OCI-LY1 (cell line): ENCODE data around the gene MET.

Source experiments
- H2AFZ ChIP-seq: fragments of 200-600 bp; sonication (generic), shearing (Covaris generic); 2 replicates; pipeline ENCODE4 v1.6.0; 2014; ENCODE audit warnings: antibody characterized with exemption, mild to moderate bottlenecking, low read length
- H3F3A ChIP-seq: fragments of 200-600 bp; sonication (generic), shearing (Covaris generic); 2 replicates; pipeline ENCODE4 v1.6.0; 2014; ENCODE audit warnings: mild to moderate bottlenecking, antibody characterized with exemption, low read length, moderate library complexity; ENCODE audit not compliant: insufficient read depth
- H3K27ac ChIP-seq: fragments of 200-600 bp; sonication (generic); 2 replicates; pipeline ENCODE4 v1.5.1; 2014; ENCODE audit warnings: low read length, mixed run types, mild to moderate bottlenecking, low read depth; ENCODE audit not compliant: poor library complexity, severe bottlenecking
- H3K27me3 ChIP-seq: fragments of 200-600 bp; sonication (generic); 2 replicates; pipeline ENCODE4 v1.6.0; 2014; ENCODE audit warnings: antibody characterized with exemption, mild to moderate bottlenecking, low read length, moderate library complexity; ENCODE audit not compliant: insufficient read depth
- H3K36me3 ChIP-seq: fragments of 200-600 bp; sonication (generic); 2 replicates; pipeline ENCODE4 v1.6.1; 2014; ENCODE audit warnings: mild to moderate bottlenecking, antibody characterized with exemption, low read length, moderate library complexity, mixed read lengths; ENCODE audit not compliant: insufficient read depth
- H3K4me1 ChIP-seq: fragments of 200-600 bp; sonication (generic); 2 replicates; pipeline ENCODE4 v1.5.1; 2014; ENCODE audit warnings: mild to moderate bottlenecking, low read length, moderate library complexity; ENCODE audit not compliant: insufficient read depth, severe bottlenecking
- H3K4me2 ChIP-seq: fragments of 200-600 bp; sonication (generic), shearing (Covaris generic); 2 replicates; pipeline ENCODE4 v1.6.1; 2014; ENCODE audit warnings: low read length
- H3K4me3 ChIP-seq: fragments of 200-600 bp; sonication (generic); 2 replicates; pipeline ENCODE4 v1.5.1; 2014; ENCODE audit warnings: low read length, low read depth, mild to moderate bottlenecking, mixed read lengths; ENCODE audit not compliant: poor library complexity, severe bottlenecking
- H3K79me2 ChIP-seq: fragments of 200-600 bp; shearing (Covaris generic); 2 replicates; pipeline ENCODE4 v1.6.1; 2016; ENCODE audit warnings: mixed run types, low read length, mixed read lengths; ENCODE audit not compliant: insufficient read depth
- H3K9ac ChIP-seq: fragments of 200-600 bp; sonication (generic), shearing (Covaris generic); 2 replicates; pipeline ENCODE4 v1.6.1; 2014; ENCODE audit warnings: mild to moderate bottlenecking, low read length, mixed read lengths
- H3K9me2 ChIP-seq: fragments of 200-600 bp; sonication (generic), shearing (Covaris generic); 2 replicates; pipeline ENCODE4 v1.6.1; 2014; ENCODE audit warnings: low read depth, mild to moderate bottlenecking, low read length, mixed read lengths
- H3K9me3 ChIP-seq: fragments of 200-600 bp; shearing (Covaris generic); 2 replicates; pipeline ENCODE4 v1.6.1; 2014; ENCODE audit warnings: low read length, mixed read lengths
- H4K20me1 ChIP-seq: fragments of 200-600 bp; sonication (generic), shearing (Covaris generic); 2 replicates; pipeline ENCODE4 v1.6.0; 2016; ENCODE audit warnings: mild to moderate bottlenecking, low read length; ENCODE audit not compliant: insufficient read depth
- EZH2 ChIP-seq: fragments of 200-600 bp; sonication (generic), shearing (Covaris generic); IDR thresholded peaks from 2 replicates; pipeline ENCODE4 v1.8.0; 2017; ENCODE audit warnings: borderline replicate concordance, mixed run types, mild to moderate bottlenecking, antibody characterized with exemption, low read length, moderate library complexity, mixed read lengths
- TF ChIP-seq, protein P1 (sequence below): fragments of 200-600 bp; sonication (generic), shearing (Covaris generic); IDR thresholded peaks from 2 replicates; pipeline ENCODE4 v1.5.1; 2017; ENCODE audit warnings: mild to moderate bottlenecking, antibody characterized with exemption, low read length, moderate library complexity, mixed read lengths

The MET gene

DNA sequence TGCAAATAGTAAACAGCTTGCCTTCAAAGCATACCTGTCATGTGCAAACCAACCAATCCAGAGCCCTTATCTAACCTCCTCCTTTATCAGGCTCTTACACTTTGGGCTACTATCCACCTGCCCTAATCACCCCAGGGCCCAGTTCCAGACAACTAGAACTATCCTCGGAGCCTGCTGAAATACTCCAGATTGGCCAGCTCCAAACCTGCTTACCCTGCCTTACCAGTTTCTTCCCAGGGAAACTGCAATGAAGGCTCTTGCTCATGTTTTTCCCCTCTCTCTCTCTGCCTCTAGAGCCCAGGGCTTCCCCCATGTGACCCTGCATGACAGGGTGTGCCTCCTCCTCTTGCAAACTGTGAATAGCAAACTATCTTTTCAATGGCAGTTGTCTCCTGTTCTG is 109.0 kb downstream of the MET start:
- H3K9me3 ChIP-seq, result no peaks in the 10 kb centered on the region
- no peak overlapping the region for H3K27ac ChIP-seq
- H3F3A ChIP-seq, result no peaks in the 10 kb centered on the region
- H3K79me2 ChIP-seq, result no peaks in the 10 kb centered on the region
- no peak overlapping the region for H2AFZ ChIP-seq
- no peaks in the 10 kb centered on the region for H3K4me1 ChIP-seq
- H3K4me3 ChIP-seq, result no peak overlapping the region
- no peaks in the 10 kb centered on the region for H3K36me3 ChIP-seq
- H4K20me1 ChIP-seq, result no peaks in the 10 kb centered on the region
- H3K9ac ChIP-seq, result no peak overlapping the region
- H3K27me3 ChIP-seq, result no peaks in the 10 kb centered on the region
- no peaks in the 10 kb centered on the region for H3K9me2 ChIP-seq
- no peak for TF ChIP-seq EZH2
- TF ChIP-seq, protein P1, sequence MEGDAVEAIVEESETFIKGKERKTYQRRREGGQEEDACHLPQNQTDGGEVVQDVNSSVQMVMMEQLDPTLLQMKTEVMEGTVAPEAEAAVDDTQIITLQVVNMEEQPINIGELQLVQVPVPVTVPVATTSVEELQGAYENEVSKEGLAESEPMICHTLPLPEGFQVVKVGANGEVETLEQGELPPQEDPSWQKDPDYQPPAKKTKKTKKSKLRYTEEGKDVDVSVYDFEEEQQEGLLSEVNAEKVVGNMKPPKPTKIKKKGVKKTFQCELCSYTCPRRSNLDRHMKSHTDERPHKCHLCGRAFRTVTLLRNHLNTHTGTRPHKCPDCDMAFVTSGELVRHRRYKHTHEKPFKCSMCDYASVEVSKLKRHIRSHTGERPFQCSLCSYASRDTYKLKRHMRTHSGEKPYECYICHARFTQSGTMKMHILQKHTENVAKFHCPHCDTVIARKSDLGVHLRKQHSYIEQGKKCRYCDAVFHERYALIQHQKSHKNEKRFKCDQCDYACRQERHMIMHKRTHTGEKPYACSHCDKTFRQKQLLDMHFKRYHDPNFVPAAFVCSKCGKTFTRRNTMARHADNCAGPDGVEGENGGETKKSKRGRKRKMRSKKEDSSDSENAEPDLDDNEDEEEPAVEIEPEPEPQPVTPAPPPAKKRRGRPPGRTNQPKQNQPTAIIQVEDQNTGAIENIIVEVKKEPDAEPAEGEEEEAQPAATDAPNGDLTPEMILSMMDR, result no peak
- no peak overlapping the region for H3K4me2 ChIP-seq

- H4K20me1 ChIP-seq, result no peaks in the 10 kb centered on the region
- no peaks in the 10 kb centered on the region for H3K9me2 ChIP-seq
- no peak overlapping the region for H3K4me3 ChIP-seq
- no peak overlapping the region for H3K4me2 ChIP-seq
- H3F3A ChIP-seq, result no peaks in the 10 kb centered on the region
- H3K36me3 ChIP-seq, result no peaks in the 10 kb centered on the region
- no peak overlapping the region for H3K9ac ChIP-seq
- no peaks in the 10 kb centered on the region for H3K4me1 ChIP-seq
- TF ChIP-seq, protein P1, result no peak
- no peak for TF ChIP-seq EZH2
- H2AFZ ChIP-seq, result no peak overlapping the region
- no peaks in the 10 kb centered on the region for H3K9me3 ChIP-seq
- no peaks in the 10 kb centered on the region for H3K79me2 ChIP-seq
- no peaks in the 10 kb centered on the region for H3K27me3 ChIP-seq
- H3K27ac ChIP-seq, result no peak overlapping the region
Observed at GRCh38 chr7:116781584-116781983, 109.6 kb downstream of the MET start.

DNA sequence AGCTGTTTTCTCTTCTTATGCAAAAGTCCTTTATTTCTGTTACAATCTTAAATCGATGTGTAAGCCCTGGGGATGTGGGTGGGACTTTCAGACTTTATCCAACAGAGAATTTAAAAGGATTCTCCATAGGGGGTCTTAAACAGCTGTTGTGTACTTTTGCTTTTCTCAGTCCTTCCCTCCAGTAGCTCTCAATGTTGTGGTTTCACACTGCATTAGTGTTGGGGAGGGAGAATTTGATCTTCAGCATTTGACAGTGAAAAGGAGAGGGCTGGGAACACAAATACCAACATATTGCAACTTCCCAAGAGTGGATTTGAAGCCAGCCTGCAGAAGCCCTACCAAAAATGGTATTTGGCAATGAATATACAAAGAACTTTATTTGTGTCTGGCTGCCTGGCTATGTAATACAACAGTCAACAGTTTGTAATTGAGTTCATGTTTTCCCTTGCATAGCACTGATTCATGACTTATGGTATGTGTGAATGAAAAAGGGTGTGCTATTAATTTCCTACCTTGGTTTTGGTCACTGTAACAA is 110.2 kb downstream of the MET start:
- H3K4me2 ChIP-seq, result no peak overlapping the region
- no peaks in the 10 kb centered on the region for H3K9me2 ChIP-seq
- H3K27me3 ChIP-seq, result no peaks in the 10 kb centered on the region
- no peak overlapping the region for H3K27ac ChIP-seq
- H3K9ac ChIP-seq, result no peak overlapping the region
- no peak overlapping the region for H2AFZ ChIP-seq
- H4K20me1 ChIP-seq, result no peaks in the 10 kb centered on the region
- H3K4me3 ChIP-seq, result no peak overlapping the region
- no peaks in the 10 kb centered on the region for H3K4me1 ChIP-seq
- no peaks in the 10 kb centered on the region for H3F3A ChIP-seq
- TF ChIP-seq, protein P1, result no peak
- no peak for TF ChIP-seq EZH2
- no peaks in the 10 kb centered on the region for H3K9me3 ChIP-seq
- no peaks in the 10 kb centered on the region for H3K79me2 ChIP-seq
- no peaks in the 10 kb centered on the region for H3K36me3 ChIP-seq
